GM19455 (cell line): Measurements from ENCODE around the gene KPNB1.
A peak's percentile ranks its signal among the peaks of the same experiment; 100 is the strongest.

ENCODE experiments used
- ATAC-seq: cut with Tn5 transposase; IDR thresholded peaks from one replicate; pipeline ENCODE4 v1.9.1; 2021; ENCODE audit not compliant: unreplicated experiment

KPNB1 gene

DNA sequence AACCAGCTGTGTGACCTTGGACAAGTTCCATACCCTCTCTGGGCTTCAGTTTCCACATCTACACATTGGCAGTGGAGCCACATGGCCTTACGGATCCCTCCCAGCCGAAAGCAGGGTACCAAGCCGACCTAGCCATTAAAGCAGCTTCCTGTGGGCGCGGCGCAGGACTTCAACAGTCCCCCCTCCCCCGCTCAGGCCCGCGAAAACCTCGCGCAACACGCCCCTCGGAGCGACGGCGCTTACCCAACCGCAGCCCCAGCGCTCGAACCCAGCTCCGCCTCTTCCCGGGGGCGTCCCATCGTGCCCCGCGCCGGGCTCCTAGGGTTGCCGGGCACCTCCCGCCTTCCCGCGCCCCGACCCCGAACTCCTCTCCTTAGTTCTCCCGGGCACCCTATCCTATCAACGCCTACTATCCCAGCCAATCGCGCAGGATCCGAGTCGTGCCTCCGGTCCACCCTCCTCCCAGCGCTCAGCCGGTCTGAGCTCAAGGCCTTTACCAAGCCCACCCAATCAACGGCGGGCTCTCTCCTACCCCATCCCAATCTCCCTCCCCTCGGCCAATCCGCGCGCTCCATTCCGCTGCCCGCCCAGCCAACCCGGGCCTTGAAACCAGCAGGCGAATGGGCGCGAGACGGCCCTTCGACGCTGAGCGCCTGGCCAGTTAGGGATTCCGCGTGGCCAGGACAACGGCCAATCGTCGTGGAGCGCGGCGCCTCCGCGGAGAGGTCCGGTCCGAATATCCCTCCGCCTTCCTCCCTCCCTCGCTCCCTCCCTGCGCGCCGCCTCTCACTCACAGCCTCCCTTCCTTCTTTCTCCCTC, at the start of gene KPNB1:
KPNB1 (plus strand) TSS at position 767 of the 819 bp plus-strand sequence. CDS start 326 bp downstream, outside the sequence.
- peak; percentile 85 for ATAC-seq

GRCh38 chr17:47603830-47604597, 45.7 kb upstream of the KPNB1 start:
- no peak for ATAC-seq

GRCh38 chr17:47604598-47604927, 45.2 kb upstream of the KPNB1 start:
- no peak for ATAC-seq

- no peak for ATAC-seq
These were observed 44.7 kb upstream of the KPNB1 start for GRCh38 chr17:47605011-47605410.

GRCh38 chr17:47607481-47607880, 42.2 kb upstream of the KPNB1 start:
- no peak for ATAC-seq

DNA sequence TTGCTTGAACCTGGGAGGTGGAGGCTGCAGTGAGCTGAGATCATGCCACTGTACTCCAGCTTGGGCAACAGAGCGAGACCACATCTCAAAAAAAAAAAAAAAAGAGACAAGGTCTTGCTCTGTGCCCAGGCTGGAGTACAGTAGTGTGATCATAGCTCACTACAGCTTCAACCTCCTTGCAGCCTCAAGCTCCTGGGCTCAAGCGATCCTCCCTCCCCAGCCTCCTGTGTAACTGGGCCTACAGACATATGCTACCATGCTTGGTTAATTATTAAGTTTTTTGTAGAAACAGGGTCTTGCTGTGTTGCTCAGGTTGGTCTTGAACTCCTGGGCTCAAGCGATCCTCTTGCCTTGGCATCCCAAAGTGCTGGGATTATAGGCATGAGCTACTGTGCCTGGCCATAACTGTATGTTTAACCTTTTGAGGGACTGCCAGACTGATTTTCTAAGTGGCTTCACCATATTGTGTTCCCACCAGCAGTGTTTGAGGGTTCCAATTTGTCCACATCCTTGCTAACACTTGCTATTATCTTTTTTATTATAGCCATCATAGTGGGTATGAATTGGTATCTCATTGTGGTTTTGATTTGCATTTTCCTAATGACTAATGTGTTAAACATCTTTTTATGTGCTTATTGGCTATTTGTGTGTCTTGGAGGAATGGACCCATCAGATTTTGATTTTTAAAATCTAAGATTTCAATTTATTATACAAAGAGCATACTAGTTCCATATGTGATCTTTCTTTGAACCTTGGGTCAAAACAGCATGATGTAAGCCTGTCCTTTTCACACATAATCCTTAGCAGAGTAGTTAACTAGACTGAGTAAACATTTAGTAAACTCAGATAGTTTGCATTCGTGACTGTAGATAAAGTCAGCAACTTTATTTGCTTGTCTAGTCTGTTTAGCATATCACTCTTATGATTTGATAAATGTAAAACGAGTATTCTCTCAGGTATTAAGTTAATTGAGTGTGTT, 38.1 kb upstream of the KPNB1 start:
- ATAC-seq: no peak

- no peak for ATAC-seq
These were observed 33.8 kb upstream of the KPNB1 start for GRCh38 chr17:47615766-47616424.

GRCh38 chr17:47618410-47618809, 31.3 kb upstream of the KPNB1 start:
- no peak for ATAC-seq

DNA sequence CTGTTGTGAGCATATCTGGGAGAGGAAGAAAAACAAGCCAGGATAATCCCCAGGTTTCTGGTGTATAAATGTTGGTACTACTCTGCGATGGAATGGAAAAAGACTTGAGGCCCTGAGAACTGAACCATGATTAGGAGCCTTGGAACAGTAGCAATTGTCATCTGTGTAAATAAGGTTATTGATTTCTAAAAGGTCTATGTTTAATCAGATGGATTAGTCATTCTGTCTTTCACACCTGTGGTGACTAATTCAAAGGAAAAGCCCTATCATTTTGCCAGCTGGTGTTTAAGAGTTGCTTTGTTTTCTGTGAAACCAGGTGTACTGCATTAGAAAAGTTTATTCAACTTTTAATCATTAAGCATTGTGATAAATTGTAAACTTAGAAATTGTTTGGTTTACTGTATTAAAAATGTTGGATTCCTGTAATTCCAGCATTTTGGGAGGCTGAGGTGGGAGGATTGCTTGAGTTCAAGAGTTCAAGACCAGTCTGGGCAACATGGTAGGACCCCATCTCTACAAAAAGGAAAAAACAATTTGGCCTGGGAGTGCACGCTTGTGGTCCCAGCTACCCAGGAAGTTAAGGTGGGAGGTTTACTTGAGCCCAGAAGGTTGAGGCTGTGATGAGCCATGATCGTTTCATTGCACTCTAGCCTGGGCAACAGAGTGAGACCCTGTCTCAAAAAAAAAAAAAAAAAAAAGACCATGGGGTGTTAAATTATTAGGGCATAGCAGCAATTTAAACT, 29.0 kb upstream of the KPNB1 start:
- no peak for ATAC-seq

- ATAC-seq: no peak
These were observed 28.2 kb upstream of the KPNB1 start for GRCh38 chr17:47621293-47622179.

GRCh38 chr17:47622180-47622549, 27.6 kb upstream of the KPNB1 start:
- no peak for ATAC-seq

- no peak for ATAC-seq
These were observed 25.0 kb upstream of the KPNB1 start for GRCh38 chr17:47624727-47625068.

DNA sequence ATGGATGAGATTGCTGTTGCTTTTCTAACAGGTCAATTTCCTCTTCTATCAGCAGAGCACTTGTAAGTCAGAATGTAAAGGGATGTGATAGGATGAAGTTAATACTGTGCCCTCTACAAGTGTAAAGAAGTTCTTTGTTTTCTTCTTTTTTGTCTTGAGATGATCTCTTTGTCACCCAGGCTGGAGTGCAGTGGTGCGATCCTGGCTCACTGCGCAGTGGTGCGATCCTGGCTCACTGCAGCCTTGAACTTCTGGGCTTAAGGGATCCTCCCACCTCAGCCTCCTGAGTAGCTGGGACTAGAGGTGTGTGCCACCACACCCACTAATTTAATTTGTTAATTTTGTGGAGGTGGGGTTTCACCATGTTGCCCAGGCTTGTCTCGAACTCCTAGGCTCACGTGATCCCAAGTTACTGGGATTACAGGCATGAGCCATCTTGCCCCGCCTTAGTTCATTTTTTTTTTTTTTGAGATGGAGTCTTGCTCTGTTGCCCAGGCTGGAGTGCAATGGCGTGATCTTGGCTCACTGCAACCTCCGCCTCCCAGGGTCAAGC, 21.6 kb upstream of the KPNB1 start:
- ATAC-seq: no peak

GRCh38 chr17:47629826-47630225, 19.9 kb upstream of the KPNB1 start:
- no peak for ATAC-seq

GRCh38 chr17:47630614-47631013, 19.1 kb upstream of the KPNB1 start:
- no peak for ATAC-seq

DNA sequence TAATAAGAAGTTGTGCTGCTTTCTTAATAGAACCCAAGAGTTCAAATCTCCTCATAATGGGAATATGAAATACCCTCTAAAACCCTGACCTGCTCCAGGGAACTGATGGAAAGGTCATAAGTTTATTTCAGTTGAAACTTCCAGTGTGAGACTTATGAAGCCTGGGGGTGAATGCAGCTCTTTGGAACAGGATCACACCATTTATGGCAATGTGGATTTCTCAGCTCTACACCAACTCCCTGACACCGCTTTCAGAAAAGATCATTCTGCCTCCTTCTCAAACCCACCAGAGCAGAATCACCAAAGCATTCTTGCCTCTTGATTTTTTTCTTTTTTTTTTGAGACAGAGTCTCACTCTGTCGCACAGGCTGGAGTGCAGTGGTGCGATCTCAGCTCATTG, 16.7 kb upstream of the KPNB1 start:
- ATAC-seq: no peak

GRCh38 chr17:47633996-47634395, 15.7 kb upstream of the KPNB1 start:
- ATAC-seq: no peak

DNA sequence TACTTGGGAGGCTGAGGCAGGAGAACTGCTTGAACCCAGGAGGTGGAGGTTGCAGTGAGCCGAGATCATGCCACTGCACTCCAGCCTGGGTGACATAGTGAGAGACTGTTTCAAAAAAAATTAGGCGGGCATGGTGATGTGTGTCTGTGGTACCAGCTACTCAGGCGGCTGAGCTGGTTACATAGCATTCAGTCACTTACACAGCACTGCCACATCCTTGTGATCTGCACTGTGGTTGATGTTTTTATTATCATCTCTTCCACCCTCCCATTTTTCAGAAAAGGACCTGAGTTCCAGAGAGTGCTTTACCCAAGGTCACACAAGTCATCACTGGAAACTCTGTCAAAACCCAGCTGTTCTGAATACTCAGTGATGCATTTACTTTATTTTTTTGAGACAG, 14.8 kb upstream of the KPNB1 start:
- no peak for ATAC-seq

DNA sequence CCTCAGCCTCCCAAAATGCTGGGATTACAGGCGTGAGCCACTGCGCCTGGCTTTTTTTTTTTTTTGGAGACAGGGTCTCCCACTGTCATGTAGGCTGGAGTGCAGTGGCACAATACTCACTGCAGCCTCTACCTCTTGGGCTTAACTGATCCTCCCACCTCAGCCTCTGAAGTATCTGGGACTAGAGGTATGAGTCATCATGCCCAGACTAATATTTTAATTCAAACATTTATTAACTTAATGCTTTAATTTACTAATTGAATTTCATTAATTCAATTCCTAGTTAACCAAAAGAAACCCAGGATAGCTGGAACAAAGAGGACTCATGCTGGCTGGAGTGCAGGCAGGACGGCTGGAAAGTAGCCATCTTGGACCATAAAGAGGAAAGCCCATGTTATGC, 14.0 kb upstream of the KPNB1 start:
- ATAC-seq: no peak
